ENCODE data around the gene PLIN1.

PLIN1 gene

DNA sequence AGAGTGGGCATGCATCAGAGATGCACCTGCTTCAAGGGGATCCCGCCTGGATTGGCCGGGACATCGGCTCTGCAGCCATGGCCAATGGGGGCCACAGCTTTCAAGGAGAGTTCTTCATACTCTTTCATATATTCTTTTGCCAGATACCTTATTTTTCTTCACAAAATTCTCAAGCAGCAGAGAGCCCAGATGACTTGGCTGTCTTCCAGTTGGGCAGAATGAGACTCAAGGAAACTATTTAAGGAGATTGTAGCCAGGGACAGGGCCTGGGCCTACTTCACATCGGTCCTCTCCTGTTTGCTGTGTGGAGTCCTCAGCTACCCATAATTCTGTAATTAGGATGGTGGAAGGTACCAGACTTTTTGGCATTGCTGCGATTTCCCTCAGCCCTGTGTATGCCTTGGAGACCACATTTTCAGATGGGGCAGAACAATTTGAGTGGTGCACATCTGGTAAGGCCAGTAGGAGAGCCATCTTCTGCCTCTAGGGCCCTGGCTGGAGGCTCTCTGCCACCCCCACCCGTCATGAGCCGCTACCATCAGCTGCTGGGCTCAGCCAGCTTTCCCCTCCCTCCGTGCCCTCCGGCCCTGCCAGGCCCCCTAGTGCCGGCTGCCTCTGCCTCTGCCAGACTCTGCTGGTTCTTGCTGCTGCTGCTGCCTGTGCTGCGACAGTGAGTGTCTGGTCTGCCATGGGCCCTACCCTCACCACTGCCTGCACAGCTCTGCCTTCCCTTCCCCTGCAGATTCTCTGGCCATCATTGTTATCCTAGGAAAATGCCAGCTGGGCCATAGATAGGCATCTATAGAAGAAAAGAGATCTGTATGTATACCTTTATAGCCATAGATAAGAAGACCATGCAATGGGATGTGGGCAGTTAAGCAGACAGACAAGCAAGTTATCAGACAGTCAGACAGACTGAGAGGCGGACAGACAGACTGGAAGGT is 6.7 kb downstream of the PLIN1 start:
- Histone ChIP-seq H3K36me3 (ENCODE audit: control insufficient read depth, insufficient read depth, low read length) (no peaks in the 10 kb centered on the region), H3K4me3 (ENCODE audit: low read depth, low read length) (no peak overlapping the region), H3K9me3 (ENCODE audit: control insufficient read depth, insufficient read depth, low read length) (no peaks in the 10 kb centered on the region), H3K27me3 (ENCODE audit: control insufficient read depth, insufficient read depth, low read length) (0 out of 2 replicates have a peak, but pooled peaks cover 2% of the 10 kb centered on the region), H3K9ac (ENCODE audit: low read depth, low read length) (no peak overlapping the region), H3K4me1 (ENCODE audit: control insufficient read depth, insufficient read depth, low read length) (no peaks in the 10 kb centered on the region), H3K27ac (ENCODE audit: low read depth, low read length) (no peak overlapping the region)

GRCh38 chr15:89671687-89672086 is 7.5 kb downstream of the PLIN1 start:
- H3K9me3 ChIP-seq (ENCODE audit: control insufficient read depth, insufficient read depth, low read length), result no peaks in the 10 kb centered on the region
- H3K27ac ChIP-seq (ENCODE audit: low read depth, low read length), result no peak overlapping the region
- 0 out of 2 replicates have a peak, but pooled peaks cover 2% of the 10 kb centered on the region for H3K27me3 ChIP-seq (ENCODE audit: control insufficient read depth, insufficient read depth, low read length)
- H3K4me3 ChIP-seq (ENCODE audit: low read depth, low read length), result no peak overlapping the region
- no peaks in the 10 kb centered on the region for H3K36me3 ChIP-seq (ENCODE audit: control insufficient read depth, insufficient read depth, low read length)
- H3K9ac ChIP-seq (ENCODE audit: low read depth, low read length), result no peak overlapping the region
- H3K4me1 ChIP-seq (ENCODE audit: control insufficient read depth, insufficient read depth, low read length), result no peaks in the 10 kb centered on the region

DNA sequence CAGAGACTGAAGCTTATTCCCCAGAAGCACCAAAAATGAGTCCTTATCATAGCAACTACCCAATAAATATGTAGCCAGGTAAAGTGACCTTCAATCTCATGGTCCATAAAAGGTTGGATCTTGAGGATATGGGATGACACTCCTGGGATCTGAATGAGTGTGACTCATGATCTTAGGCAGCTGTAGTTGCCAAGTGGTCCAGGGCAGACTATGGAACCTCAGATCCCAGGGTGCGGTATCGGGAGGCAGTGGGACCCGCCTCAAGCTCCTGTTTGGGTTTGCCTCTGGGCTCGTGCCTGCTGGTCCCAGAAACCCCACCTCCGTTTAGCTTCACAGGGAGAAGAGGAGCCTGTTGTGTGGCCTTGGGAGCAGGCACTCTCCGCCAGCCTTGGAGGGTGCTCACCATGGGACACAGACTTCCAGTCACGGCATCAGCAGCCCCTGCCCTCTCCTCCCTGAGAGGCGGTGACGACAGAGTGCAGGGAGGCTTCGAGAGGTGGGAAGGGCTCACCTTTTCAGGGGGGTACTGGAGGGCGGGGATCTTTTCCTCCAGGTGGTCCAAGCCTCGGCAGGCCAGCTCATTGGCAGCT is 8.1 kb downstream of the PLIN1 start:
- no peaks in the 10 kb centered on the region for H3K9me3 ChIP-seq (ENCODE audit: control insufficient read depth, insufficient read depth, low read length)
- H3K4me1 ChIP-seq (ENCODE audit: control insufficient read depth, insufficient read depth, low read length), result peaks cover 1% of the 10 kb centered on the region; the same call in 1 of the 2 replicates
- H3K27me3 ChIP-seq (ENCODE audit: control insufficient read depth, insufficient read depth, low read length), result peaks cover 6% of the 10 kb centered on the region; the same call in 1 of the 2 replicates
- no peak overlapping the region for H3K27ac ChIP-seq (ENCODE audit: low read depth, low read length)
- H3K4me3 ChIP-seq (ENCODE audit: low read depth, low read length), result no peak overlapping the region
- H3K36me3 ChIP-seq (ENCODE audit: control insufficient read depth, insufficient read depth, low read length), result no peaks in the 10 kb centered on the region
- no peak overlapping the region for H3K9ac ChIP-seq (ENCODE audit: low read depth, low read length)

GRCh38 chr15:89669941-89670340 is 9.2 kb downstream of the PLIN1 start:
- no peak overlapping the region for H3K9ac ChIP-seq (ENCODE audit: low read depth, low read length)
- H3K4me3 ChIP-seq (ENCODE audit: low read depth, low read length), result no peak overlapping the region
- no peak overlapping the region for H3K27ac ChIP-seq (ENCODE audit: low read depth, low read length)
- H3K27me3 ChIP-seq (ENCODE audit: control insufficient read depth, insufficient read depth, low read length), result peaks cover 15% of the 10 kb centered on the region
- peaks cover 8% of the 10 kb centered on the region; the same call in 1 of the 2 replicates for H3K4me1 ChIP-seq (ENCODE audit: control insufficient read depth, insufficient read depth, low read length)
- no peaks in the 10 kb centered on the region for H3K36me3 ChIP-seq (ENCODE audit: control insufficient read depth, insufficient read depth, low read length)
- no peaks in the 10 kb centered on the region for H3K9me3 ChIP-seq (ENCODE audit: control insufficient read depth, insufficient read depth, low read length)

DNA sequence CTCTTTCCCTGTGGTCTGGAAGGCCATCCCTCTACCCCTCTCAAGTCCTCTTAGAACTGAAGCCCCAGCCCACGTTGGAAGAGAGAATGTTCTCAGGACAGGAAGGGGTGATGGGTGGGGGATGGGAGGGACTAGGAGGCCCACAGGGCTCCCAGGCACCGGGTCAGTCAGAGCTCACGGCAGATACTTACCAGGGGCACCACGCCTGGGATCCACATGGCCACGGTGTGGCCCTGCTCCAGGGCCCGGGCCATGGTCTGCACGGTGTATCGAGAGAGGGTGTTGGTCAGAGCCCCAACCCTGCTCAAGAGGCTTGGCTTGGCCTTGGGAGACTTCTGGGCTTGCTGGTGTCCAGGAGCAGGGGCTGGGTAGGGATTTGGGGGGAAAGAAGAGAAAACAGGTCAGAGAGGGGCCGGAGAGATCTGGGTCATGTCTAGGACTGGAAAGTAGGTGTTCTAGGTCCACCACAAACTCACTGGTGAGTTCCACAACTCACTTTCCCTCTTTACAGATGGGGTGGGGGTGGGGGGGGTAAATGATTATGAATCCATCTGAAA is 9.8 kb downstream of the PLIN1 start:
- H3K9ac ChIP-seq (ENCODE audit: low read depth, low read length), result no peak overlapping the region
- peaks cover 20% of the 10 kb centered on the region for H3K27me3 ChIP-seq (ENCODE audit: control insufficient read depth, insufficient read depth, low read length)
- H3K9me3 ChIP-seq (ENCODE audit: control insufficient read depth, insufficient read depth, low read length), result no peaks in the 10 kb centered on the region
- peaks cover 11% of the 10 kb centered on the region; the same call in 1 of the 2 replicates for H3K4me1 ChIP-seq (ENCODE audit: control insufficient read depth, insufficient read depth, low read length)
- no peaks in the 10 kb centered on the region for H3K36me3 ChIP-seq (ENCODE audit: control insufficient read depth, insufficient read depth, low read length)
- no peak overlapping the region for H3K27ac ChIP-seq (ENCODE audit: low read depth, low read length)
- no peak overlapping the region for H3K4me3 ChIP-seq (ENCODE audit: low read depth, low read length)

- Histone ChIP-seq H3K9me3 (ENCODE audit: control insufficient read depth, insufficient read depth, low read length) (no peaks in the 10 kb centered on the region), H3K36me3 (ENCODE audit: control insufficient read depth, insufficient read depth, low read length) (no peaks in the 10 kb centered on the region), H3K4me1 (ENCODE audit: control insufficient read depth, insufficient read depth, low read length) (peaks cover 11% of the 10 kb centered on the region; the same call in 1 of the 2 replicates), H3K27ac (ENCODE audit: low read depth, low read length) (no peak overlapping the region), H3K27me3 (ENCODE audit: control insufficient read depth, insufficient read depth, low read length) (peaks cover 23% of the 10 kb centered on the region), H3K9ac (ENCODE audit: low read depth, low read length) (no peak overlapping the region), H3K4me3 (ENCODE audit: low read depth, low read length) (no peak overlapping the region)
These were observed 11.0 kb downstream of the PLIN1 start for GRCh38 chr15:89668171-89668570.

DNA sequence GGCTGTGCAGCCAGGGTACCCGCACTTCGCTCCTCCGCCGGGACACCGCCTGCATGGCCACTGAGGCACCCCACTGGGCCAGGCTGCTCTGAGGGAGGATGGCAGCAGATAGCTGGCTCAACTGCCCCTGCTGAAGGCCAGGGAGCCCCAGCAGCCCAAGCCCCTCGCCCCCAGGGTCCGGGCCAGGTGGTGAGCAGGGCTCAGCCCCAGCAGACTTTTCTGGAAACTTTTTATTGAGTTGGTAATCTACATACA is 11.5 kb downstream of the PLIN1 start:
- Histone ChIP-seq H3K36me3 (ENCODE audit: control insufficient read depth, insufficient read depth, low read length) (no peaks in the 10 kb centered on the region), H3K4me3 (ENCODE audit: low read depth, low read length) (no peak overlapping the region)

GRCh38 chr15:89666858-89667705 is 12.1 kb downstream of the PLIN1 start:
- no peak overlapping the region for H3K27ac ChIP-seq (ENCODE audit: low read depth, low read length)
- no peaks in the 10 kb centered on the region for H3K9me3 ChIP-seq (ENCODE audit: control insufficient read depth, insufficient read depth, low read length)
- no peak overlapping the region for H3K9ac ChIP-seq (ENCODE audit: low read depth, low read length)
- H3K4me3 ChIP-seq (ENCODE audit: low read depth, low read length), result no peak overlapping the region
- H3K27me3 ChIP-seq (ENCODE audit: control insufficient read depth, insufficient read depth, low read length), result peaks cover 23% of the 10 kb centered on the region
- H3K4me1 ChIP-seq (ENCODE audit: control insufficient read depth, insufficient read depth, low read length), result peaks cover 11% of the 10 kb centered on the region; the same call in 1 of the 2 replicates
- no peaks in the 10 kb centered on the region for H3K36me3 ChIP-seq (ENCODE audit: control insufficient read depth, insufficient read depth, low read length)

More for the DNA sequence above, 11.5 kb downstream of the PLIN1 start:
- Histone ChIP-seq H3K27me3 (ENCODE audit: control insufficient read depth, insufficient read depth, low read length) (peaks cover 23% of the 10 kb centered on the region), H3K9ac (ENCODE audit: low read depth, low read length) (no peak overlapping the region), H3K27ac (ENCODE audit: low read depth, low read length) (no peak overlapping the region), H3K9me3 (ENCODE audit: control insufficient read depth, insufficient read depth, low read length) (no peaks in the 10 kb centered on the region), H3K4me1 (ENCODE audit: control insufficient read depth, insufficient read depth, low read length) (peaks cover 11% of the 10 kb centered on the region; the same call in 1 of the 2 replicates)

- Histone ChIP-seq H3K4me1 (ENCODE audit: control insufficient read depth, insufficient read depth, low read length) (peaks cover 11% of the 10 kb centered on the region; the same call in 1 of the 2 replicates), H3K27ac (ENCODE audit: low read depth, low read length) (no peak overlapping the region), H3K9me3 (ENCODE audit: control insufficient read depth, insufficient read depth, low read length) (no peaks in the 10 kb centered on the region), H3K27me3 (ENCODE audit: control insufficient read depth, insufficient read depth, low read length) (peaks cover 23% of the 10 kb centered on the region), H3K9ac (ENCODE audit: low read depth, low read length) (no peak overlapping the region), H3K36me3 (ENCODE audit: control insufficient read depth, insufficient read depth, low read length) (no peaks in the 10 kb centered on the region), H3K4me3 (ENCODE audit: low read depth, low read length) (peak overlapping the region; percentile 55)
These were observed 12.8 kb downstream of the PLIN1 start for GRCh38 chr15:89666184-89666857.

All from HUES48 (cell line).